Astrocyte (in vitro differentiated cells and primary cell): ENCODE measurements around the gene PARD3B. TPM values are rescaled to one million over a fixed set of nuclear protein-coding genes. Genes with fewer than 3 reads are reported as not detected.
A peak's percentile ranks its signal among the peaks of the same experiment; 100 is the strongest.

Source experiments
- DNase-seq: peaks from one replicate; pipeline ENCODE4 v3.0.0-alpha.2; 2010; ENCODE audit warnings: low read depth
- FAIRE-seq: peaks from 2 replicates; lab custom pipeline; 2011; peaks lifted over from hg19 to GRCh38; lab: Jason Lieb, UNC
- H2AFZ ChIP-seq: 2 replicates; pipeline ENCODE4 v1.6.0; 2012; ENCODE audit warnings: low read depth, low read length, inconsistent platforms
- H3K27ac ChIP-seq: 2 replicates; pipeline ENCODE4 v1.5.1; 2011; ENCODE audit warnings: low read depth, low read length, inconsistent platforms
- H3K27me3 ChIP-seq: 2 replicates; pipeline ENCODE4 v1.6.0; 2011; ENCODE audit warnings: low read length, inconsistent platforms; ENCODE audit not compliant: insufficient read depth
- H3K36me3 ChIP-seq: 2 replicates; pipeline ENCODE4 v1.5.1; 2011; ENCODE audit warnings: low read length, inconsistent platforms; ENCODE audit not compliant: insufficient read depth
- H3K4me1 ChIP-seq: 2 replicates; pipeline ENCODE4 v1.5.1; 2011; ENCODE audit warnings: low read length, inconsistent platforms; ENCODE audit not compliant: insufficient read depth
- H3K4me2 ChIP-seq: 2 replicates; pipeline ENCODE4 v1.6.0; 2012; ENCODE audit warnings: low read length, inconsistent platforms
- H3K4me3 ChIP-seq: 2 replicates; pipeline ENCODE4 v1.5.1; 2011; ENCODE audit warnings: low read depth, mild to moderate bottlenecking, low read length, inconsistent platforms; ENCODE audit not compliant: insufficient read depth
- H3K79me2 ChIP-seq: 2 replicates; pipeline ENCODE4 v1.6.0; 2012; ENCODE audit warnings: mild to moderate bottlenecking, low read length, inconsistent platforms; ENCODE audit not compliant: insufficient read depth
- H3K9ac ChIP-seq: 2 replicates; pipeline ENCODE4 v1.6.0; 2012; ENCODE audit warnings: mild to moderate bottlenecking, low read length, inconsistent platforms
- H3K9me3 ChIP-seq: 2 replicates; pipeline ENCODE4 v1.5.1; 2012; ENCODE audit warnings: low read depth, mild to moderate bottlenecking, low read length, inconsistent platforms; ENCODE audit not compliant: insufficient read depth
- H4K20me1 ChIP-seq: 2 replicates; pipeline ENCODE4 v1.6.0; 2012; ENCODE audit warnings: low read length, inconsistent platforms; ENCODE audit not compliant: insufficient read depth
- H3K27ac Mint-ChIP-seq: one replicate; pipeline ENCODE4 v1.8.0; 2021; ENCODE audit warnings: mild to moderate bottlenecking, mixed read lengths; ENCODE audit not compliant: unreplicated experiment
- H3K27me3 Mint-ChIP-seq: one replicate; pipeline ENCODE4 v1.8.0; 2021; ENCODE audit warnings: low read depth, mixed read lengths; ENCODE audit not compliant: unreplicated experiment
- H3K36me3 Mint-ChIP-seq: one replicate; pipeline ENCODE4 v1.8.0; 2021; ENCODE audit warnings: low read depth, mixed read lengths; ENCODE audit not compliant: unreplicated experiment
- H3K4me1 Mint-ChIP-seq: one replicate; pipeline ENCODE4 v1.8.0; 2021; ENCODE audit warnings: low read depth, mixed read lengths; ENCODE audit not compliant: unreplicated experiment
- H3K4me3 Mint-ChIP-seq: one replicate; pipeline ENCODE4 v1.8.0; 2021; ENCODE audit warnings: mild to moderate bottlenecking, moderate library complexity, mixed read lengths; ENCODE audit not compliant: unreplicated experiment
- H3K9me3 Mint-ChIP-seq: one replicate; pipeline ENCODE4 v1.8.0; 2021; ENCODE audit warnings: mild to moderate bottlenecking, mixed read lengths; ENCODE audit not compliant: unreplicated experiment
- EZH2 ChIP-seq: IDR thresholded peaks from 2 replicates; pipeline ENCODE4 v1.6.1; 2012; ENCODE audit warnings: mild to moderate bottlenecking, low read length, inconsistent platforms; ENCODE audit not compliant: insufficient read depth
- total RNA-seq: library from RNA; stranded (reverse); gene quantifications from 2 replicates; pipeline ENCODE4 v1.2.1, GENCODE V29; 2021
- TF ChIP-seq, protein P1 (sequence below): IDR thresholded peaks from 2 replicates; pipeline ENCODE4 v1.5.1; 2011; ENCODE audit warnings: low read depth, mild to moderate bottlenecking, inconsistent platforms, low read length, moderate library complexity; ENCODE audit not compliant: insufficient read depth

PARD3B gene
- total RNA-seq, 1 donor from 2014 or later: 6.5 TPM

GRCh38 chr2:205405194-205405593 is 859.9 kb downstream of the PARD3B start:
- H3K36me3 Mint-ChIP-seq: no peaks in the 10 kb centered on the region
- Histone ChIP-seq H4K20me1 (no peaks in the 10 kb centered on the region), H3K27me3 (no peaks in the 10 kb centered on the region), H3K4me2 (peak overlapping the region; percentile 65), H3K4me3 (peak overlapping the region; percentile 0), H3K9me3 (no peaks in the 10 kb centered on the region), H3K79me2 (no peaks in the 10 kb centered on the region), H2AFZ (no peak overlapping the region), H3K4me1 (peaks cover 19% of the 10 kb centered on the region), H3K36me3 (no peaks in the 10 kb centered on the region), H3K27ac (peak overlapping the region; percentile 42), H3K9ac (no peak overlapping the region)
- H3K4me1 Mint-ChIP-seq: peaks cover 14% of the 10 kb centered on the region
- H3K4me3 Mint-ChIP-seq: no peak overlapping the region
- peak; percentile 44 for DNase-seq
- no peaks in the 10 kb centered on the region for H3K9me3 Mint-ChIP-seq
- TF ChIP-seq EZH2: no peak
- TF ChIP-seq, protein P1, sequence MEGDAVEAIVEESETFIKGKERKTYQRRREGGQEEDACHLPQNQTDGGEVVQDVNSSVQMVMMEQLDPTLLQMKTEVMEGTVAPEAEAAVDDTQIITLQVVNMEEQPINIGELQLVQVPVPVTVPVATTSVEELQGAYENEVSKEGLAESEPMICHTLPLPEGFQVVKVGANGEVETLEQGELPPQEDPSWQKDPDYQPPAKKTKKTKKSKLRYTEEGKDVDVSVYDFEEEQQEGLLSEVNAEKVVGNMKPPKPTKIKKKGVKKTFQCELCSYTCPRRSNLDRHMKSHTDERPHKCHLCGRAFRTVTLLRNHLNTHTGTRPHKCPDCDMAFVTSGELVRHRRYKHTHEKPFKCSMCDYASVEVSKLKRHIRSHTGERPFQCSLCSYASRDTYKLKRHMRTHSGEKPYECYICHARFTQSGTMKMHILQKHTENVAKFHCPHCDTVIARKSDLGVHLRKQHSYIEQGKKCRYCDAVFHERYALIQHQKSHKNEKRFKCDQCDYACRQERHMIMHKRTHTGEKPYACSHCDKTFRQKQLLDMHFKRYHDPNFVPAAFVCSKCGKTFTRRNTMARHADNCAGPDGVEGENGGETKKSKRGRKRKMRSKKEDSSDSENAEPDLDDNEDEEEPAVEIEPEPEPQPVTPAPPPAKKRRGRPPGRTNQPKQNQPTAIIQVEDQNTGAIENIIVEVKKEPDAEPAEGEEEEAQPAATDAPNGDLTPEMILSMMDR: no peak
- FAIRE-seq: no peak
- H3K27me3 Mint-ChIP-seq: no peaks in the 10 kb centered on the region
- no peak overlapping the region for H3K27ac Mint-ChIP-seq

GRCh38 chr2:205405752-205406151 is 860.5 kb downstream of the PARD3B start:
- H3K4me1 ChIP-seq: peaks cover 19% of the 10 kb centered on the region
- no peaks in the 10 kb centered on the region for H3K9me3 Mint-ChIP-seq
- peak overlapping the region; percentile 42 for H3K27ac ChIP-seq
- FAIRE-seq: peak; percentile 97
- H3K9me3 ChIP-seq: no peaks in the 10 kb centered on the region
- H3K27ac Mint-ChIP-seq: no peak overlapping the region
- H3K9ac ChIP-seq: no peak overlapping the region
- TF ChIP-seq, protein P1: no peak
- TF ChIP-seq EZH2: no peak
- H3K79me2 ChIP-seq: no peaks in the 10 kb centered on the region
- H4K20me1 ChIP-seq: no peaks in the 10 kb centered on the region
- no peaks in the 10 kb centered on the region for H3K36me3 ChIP-seq
- peak; percentile 92 for DNase-seq
- peaks cover 2% of the 10 kb centered on the region for H3K27me3 Mint-ChIP-seq
- H3K4me3 Mint-ChIP-seq: no peak overlapping the region
- no peaks in the 10 kb centered on the region for H3K27me3 ChIP-seq
- no peak overlapping the region for H2AFZ ChIP-seq
- peaks cover 14% of the 10 kb centered on the region for H3K4me1 Mint-ChIP-seq
- no peaks in the 10 kb centered on the region for H3K36me3 Mint-ChIP-seq
- H3K4me3 ChIP-seq: peak overlapping the region; percentile 0
- H3K4me2 ChIP-seq: peak overlapping the region; percentile 65

DNA sequence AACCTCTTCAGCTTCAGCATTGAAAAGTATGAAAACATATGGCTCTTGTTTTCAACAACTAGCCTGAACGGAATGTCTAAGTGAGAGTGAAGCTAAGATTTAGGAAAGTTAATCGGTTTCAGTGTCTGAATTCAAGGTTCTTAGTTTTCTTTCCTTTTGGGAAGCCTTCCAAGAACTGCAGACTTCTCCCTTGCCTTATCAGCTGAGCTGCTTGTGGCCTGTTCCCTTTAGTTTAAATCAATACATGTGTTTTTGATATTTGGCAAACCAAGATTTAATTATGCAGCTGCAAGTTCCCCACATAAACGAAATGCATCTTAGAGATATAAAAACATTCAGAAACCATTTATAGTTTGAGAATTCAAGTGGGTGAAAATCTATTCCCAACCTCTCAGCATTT is 862.7 kb downstream of the PARD3B start:
- H3K4me2 ChIP-seq: peak overlapping the region; percentile 43
- H3K4me3 ChIP-seq: no peak overlapping the region
- DNase-seq: peak; percentile 86
- no peaks in the 10 kb centered on the region for H4K20me1 ChIP-seq
- Mint-ChIP-seq H3K36me3 (no peaks in the 10 kb centered on the region), H3K27me3 (peaks cover 2% of the 10 kb centered on the region), H3K4me1 (peaks cover 14% of the 10 kb centered on the region), H3K9me3 (no peaks in the 10 kb centered on the region), H3K27ac (no peak overlapping the region), H3K4me3 (no peak overlapping the region)
- peaks cover 19% of the 10 kb centered on the region for H3K4me1 ChIP-seq
- H3K36me3 ChIP-seq: no peaks in the 10 kb centered on the region
- H3K27ac ChIP-seq: no peak overlapping the region
- no peaks in the 10 kb centered on the region for H3K9me3 ChIP-seq
- H2AFZ ChIP-seq: peak overlapping the region; percentile 28
- no peaks in the 10 kb centered on the region for H3K27me3 ChIP-seq
- no peak overlapping the region for H3K9ac ChIP-seq
- no peaks in the 10 kb centered on the region for H3K79me2 ChIP-seq
- peak; percentile 58 for FAIRE-seq
- TF ChIP-seq, protein P1: no peak
- no peak for TF ChIP-seq EZH2
